ENCODE data around the gene DKKL1. TPM values are rescaled to one million over a fixed set of nuclear protein-coding genes. Genes with fewer than 3 reads are reported as not detected.
"Not testable (repeated sequence)": the region's sequence is repeated elsewhere in the genome, so short reads cannot be mapped to it uniquely, and the experiment has no call there.

Gene DKKL1
- polyA plus RNA-seq, 1 donor from 2014 or later: 2.8 TPM

GRCh38 chr19:49331616-49332055 is 32.0 kb upstream of the DKKL1 start:
- Histone ChIP-seq H3K4me2 (ENCODE audit: low read length) (no peak overlapping the region), H3K9ac (ENCODE audit: low read length) (no peak overlapping the region), H3K36me3 (ENCODE audit: insufficient read depth, low read length) (no peaks in the 10 kb centered on the region), H3F3A (ENCODE audit: insufficient read depth, low read length, poor library complexity, severe bottlenecking) (no peaks in the 10 kb centered on the region), H3K4me3 (ENCODE audit: low read length) (no peak overlapping the region), H3K79me2 (replicated peaks; ENCODE audit: insufficient read depth, low read length) (no peaks in the 10 kb centered on the region), H3K9me2 (ENCODE audit: insufficient read depth, low read length) (no peaks in the 10 kb centered on the region), H4K20me1 (ENCODE audit: insufficient read depth) (no peaks in the 10 kb centered on the region), H3K27ac (ENCODE audit: low read length) (no peak overlapping the region), H3K9me3 (ENCODE audit: low read length) (no peaks in the 10 kb centered on the region), H3K27me3 (ENCODE audit: insufficient read depth, low read depth, low read length) (no peaks in the 10 kb centered on the region), H2AFZ (ENCODE audit: low read depth, low read length) (no peak overlapping the region)
- TF ChIP-seq MXI1 (conservative IDR thresholded peaks at IDR 0.05; ENCODE audit: poor library complexity, severe bottlenecking) (no peak), EP300 (conservative IDR thresholded peaks at IDR 0.05; ENCODE audit: poor library complexity, severe bottlenecking) (no peak), REST (IDR thresholded peaks at IDR 0.05; ENCODE audit: borderline replicate concordance) (no peak), RAD21 (conservative IDR thresholded peaks at IDR 0.05) (no peak), POLR2AphosphoS5 (IDR thresholded peaks at IDR 0.05) (no peak), TAF1 (IDR thresholded peaks at IDR 0.05; ENCODE audit: low read depth) (no peak), SMC3 (conservative IDR thresholded peaks at IDR 0.05; ENCODE audit: poor library complexity) (no peak), EZH2 (IDR thresholded peaks at IDR 0.05; ENCODE audit: borderline replicate concordance, insufficient read depth, low read length, poor library complexity, severe bottlenecking) (no peak), CTCF (IDR thresholded peaks at IDR 0.05; ENCODE audit: poor library complexity, severe bottlenecking) (no peak)

- not testable (repeated sequence) for H3K79me2 ChIP-seq (replicated peaks; ENCODE audit: insufficient read depth, low read length); H3K9me3 ChIP-seq (ENCODE audit: low read length); H3F3A ChIP-seq (ENCODE audit: insufficient read depth, low read length, poor library complexity, severe bottlenecking); H3K27me3 ChIP-seq (ENCODE audit: insufficient read depth, low read depth, low read length); H3K4me3 ChIP-seq (ENCODE audit: low read length); H3K27ac ChIP-seq (ENCODE audit: low read length); H3K4me2 ChIP-seq (ENCODE audit: low read length); H4K20me1 ChIP-seq (ENCODE audit: insufficient read depth); H2AFZ ChIP-seq (ENCODE audit: low read depth, low read length); H3K9me2 ChIP-seq (ENCODE audit: insufficient read depth, low read length); H3K9ac ChIP-seq (ENCODE audit: low read length); H3K36me3 ChIP-seq (ENCODE audit: insufficient read depth, low read length)
Measured at GRCh38 chr19:49332691-49333417, 30.8 kb upstream of the DKKL1 start.
